HG02973 (cell line): ENCODE data around the gene CDH22.

ENCODE experiments used
- ATAC-seq: cut with Tn5 transposase; IDR thresholded peaks from one replicate; pipeline ENCODE4 v1.9.1; 2021; ENCODE audit warnings: moderate library complexity; ENCODE audit not compliant: unreplicated experiment

The CDH22 gene

GRCh38 chr20:46243707-46244628 is 64.3 kb downstream of the CDH22 start:
- no peak for ATAC-seq

- ATAC-seq = no peak
Observed at GRCh38 chr20:46242390-46242789, 65.9 kb downstream of the CDH22 start.

GRCh38 chr20:46240881-46241280 is 67.4 kb downstream of the CDH22 start:
- ATAC-seq = no peak

GRCh38 chr20:46240065-46240464 is 68.2 kb downstream of the CDH22 start:
- no peak for ATAC-seq

- no peak for ATAC-seq
Observed at GRCh38 chr20:46237736-46238135, 70.6 kb downstream of the CDH22 start.

GRCh38 chr20:46237227-46237626 is 71.1 kb downstream of the CDH22 start:
- ATAC-seq = no peak

DNA sequence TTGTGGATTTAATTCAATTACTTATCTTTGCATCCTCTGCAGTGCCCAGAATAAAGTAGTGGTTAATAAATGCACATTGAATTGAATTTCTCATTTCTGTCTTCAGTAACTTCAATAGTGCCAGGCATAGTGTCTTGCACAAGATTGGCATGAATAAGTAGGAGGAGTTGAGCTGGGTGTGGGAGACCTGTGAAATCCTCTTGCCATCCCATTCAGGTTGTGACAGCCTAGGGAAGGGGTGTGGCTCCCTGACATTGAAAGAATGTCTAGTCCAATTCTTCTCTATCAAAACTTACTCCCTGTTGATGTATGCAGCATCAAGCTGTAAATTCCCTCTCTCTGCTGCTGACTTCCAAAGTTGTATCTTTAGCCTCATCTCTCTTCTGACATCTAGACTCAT is 73.2 kb downstream of the CDH22 start:
- ATAC-seq = no peak

- no peak for ATAC-seq
Observed at GRCh38 chr20:46233701-46234100, 74.6 kb downstream of the CDH22 start.

GRCh38 chr20:46232539-46232938 is 75.8 kb downstream of the CDH22 start:
- ATAC-seq = no peak

GRCh38 chr20:46230801-46231282 is 77.5 kb downstream of the CDH22 start:
- no peak for ATAC-seq

- no peak for ATAC-seq
Observed at GRCh38 chr20:46230106-46230491, 78.2 kb downstream of the CDH22 start.

GRCh38 chr20:46229478-46230105 is 78.7 kb downstream of the CDH22 start:
- ATAC-seq = no peak

GRCh38 chr20:46228670-46229069 is 79.6 kb downstream of the CDH22 start:
- ATAC-seq = no peak

GRCh38 chr20:46227272-46227767 is 81.0 kb downstream of the CDH22 start:
- ATAC-seq = no peak

DNA sequence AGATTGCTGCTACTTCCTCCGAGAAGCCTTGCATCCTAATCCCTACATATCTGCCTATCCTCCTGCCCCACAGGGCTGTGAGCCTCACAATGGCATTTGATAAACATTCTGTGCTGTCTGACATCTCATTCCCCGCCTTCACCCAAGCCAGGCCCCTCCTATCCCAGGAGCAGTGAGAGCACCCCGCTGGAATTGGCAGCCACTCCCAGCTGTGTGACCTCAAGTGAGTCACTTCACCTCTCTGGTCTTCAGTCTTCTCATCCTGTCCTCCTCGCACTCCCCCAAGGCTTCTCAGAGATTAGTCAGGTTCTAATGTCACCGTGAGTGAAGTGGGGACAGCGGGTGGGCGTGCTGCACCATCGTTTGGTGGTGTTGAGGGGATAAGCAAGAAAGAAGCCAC is 81.7 kb downstream of the CDH22 start:
- no peak for ATAC-seq

DNA sequence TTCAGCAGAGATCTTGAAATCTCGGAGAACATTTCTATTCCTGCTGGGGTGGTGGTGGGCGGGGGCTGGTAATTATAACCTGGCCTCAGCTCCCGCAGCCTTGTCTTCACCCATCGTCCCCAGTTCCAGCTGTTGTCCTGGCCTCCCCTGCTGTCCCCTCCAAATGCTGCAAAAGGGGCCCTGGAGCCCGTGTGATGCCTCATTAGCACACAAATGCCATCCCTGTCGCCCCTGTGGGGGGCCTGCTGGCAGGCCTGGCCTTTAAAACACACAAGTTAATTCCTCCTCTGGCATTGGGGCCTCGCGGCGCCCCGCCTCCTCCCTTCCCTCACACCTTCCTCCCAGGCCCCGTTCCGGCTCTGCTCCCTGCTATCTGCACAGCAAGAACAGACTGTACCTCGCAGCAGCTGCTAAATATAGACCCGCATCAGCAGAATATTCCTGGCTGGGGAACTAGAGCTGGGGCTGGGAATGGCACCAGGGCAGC is 85.7 kb downstream of the CDH22 start:
- no peak for ATAC-seq

GRCh38 chr20:46221256-46221833 is 87.0 kb downstream of the CDH22 start:
- ATAC-seq = no peak

- no peak for ATAC-seq
Observed at GRCh38 chr20:46220455-46221207, 87.7 kb downstream of the CDH22 start.

- no peak for ATAC-seq
Observed at GRCh38 chr20:46219920-46220319, 88.4 kb downstream of the CDH22 start.

GRCh38 chr20:46219190-46219589 is 89.1 kb downstream of the CDH22 start:
- no peak for ATAC-seq

DNA sequence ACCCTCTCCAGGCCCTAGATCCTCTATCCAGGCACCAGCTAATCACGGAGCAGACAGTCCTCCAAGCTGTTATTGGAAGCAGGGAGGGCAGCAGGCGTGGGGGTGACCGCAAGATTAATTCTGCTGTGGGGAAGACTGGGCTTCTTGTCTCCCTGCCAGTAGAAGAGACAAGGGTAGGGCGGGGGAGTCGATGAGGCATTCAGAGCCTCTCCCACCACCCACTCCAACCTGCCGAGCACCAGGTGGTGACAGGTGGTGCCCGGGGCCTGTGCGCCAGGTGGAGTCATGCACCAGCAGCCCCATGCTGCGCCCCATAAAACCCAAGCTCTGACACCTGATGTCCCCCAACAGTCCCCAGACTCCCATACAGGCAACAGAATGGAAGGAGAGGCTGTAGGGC is 89.6 kb downstream of the CDH22 start:
- ATAC-seq = no peak
